HEK293 (cell line): ENCODE measurements around the gene CADPS2.

Source experiments
- ZNF138 ChIP-seq: fragments of 450-650 bp; formaldehyde crosslinking; IDR thresholded peaks from 2 replicates; pipeline ENCODE4 v1.5.1; 2016; ENCODE audit warnings: missing biosample characterization, missing genetic modification characterization, borderline replicate concordance
- ZNF175 ChIP-seq: fragments of 450-650 bp; formaldehyde crosslinking; IDR thresholded peaks from 2 replicates; pipeline ENCODE4 v1.5.1; 2016; ENCODE audit warnings: missing biosample characterization, missing genetic modification characterization
- ZNF26 ChIP-seq: fragments of 450-650 bp; formaldehyde crosslinking; IDR thresholded peaks from 2 replicates; pipeline ENCODE4 v1.5.1; 2016; ENCODE audit warnings: missing biosample characterization, missing genetic modification characterization
- ZNF335 ChIP-seq: fragments of 450-650 bp; formaldehyde crosslinking; conservative IDR thresholded peaks from 2 replicates; pipeline ENCODE4 v1.5.1; 2016; ENCODE audit warnings: missing biosample characterization, missing genetic modification characterization
- ZNF600 ChIP-seq: fragments of 450-650 bp; formaldehyde crosslinking; IDR thresholded peaks from 2 replicates; pipeline ENCODE4 v1.5.1; 2016; ENCODE audit warnings: missing biosample characterization, missing genetic modification characterization
- TF ChIP-seq, protein P1 (sequence below): fragments of 450-650 bp; formaldehyde crosslinking; IDR thresholded peaks from 2 replicates; pipeline ENCODE4 v1.5.1; 2016; ENCODE audit warnings: missing biosample characterization, missing genetic modification characterization

CADPS2 gene

GRCh38 chr7:122269241-122269640 is 617.0 kb downstream of the CADPS2 start (continued):
- TF ChIP-seq, protein P1, sequence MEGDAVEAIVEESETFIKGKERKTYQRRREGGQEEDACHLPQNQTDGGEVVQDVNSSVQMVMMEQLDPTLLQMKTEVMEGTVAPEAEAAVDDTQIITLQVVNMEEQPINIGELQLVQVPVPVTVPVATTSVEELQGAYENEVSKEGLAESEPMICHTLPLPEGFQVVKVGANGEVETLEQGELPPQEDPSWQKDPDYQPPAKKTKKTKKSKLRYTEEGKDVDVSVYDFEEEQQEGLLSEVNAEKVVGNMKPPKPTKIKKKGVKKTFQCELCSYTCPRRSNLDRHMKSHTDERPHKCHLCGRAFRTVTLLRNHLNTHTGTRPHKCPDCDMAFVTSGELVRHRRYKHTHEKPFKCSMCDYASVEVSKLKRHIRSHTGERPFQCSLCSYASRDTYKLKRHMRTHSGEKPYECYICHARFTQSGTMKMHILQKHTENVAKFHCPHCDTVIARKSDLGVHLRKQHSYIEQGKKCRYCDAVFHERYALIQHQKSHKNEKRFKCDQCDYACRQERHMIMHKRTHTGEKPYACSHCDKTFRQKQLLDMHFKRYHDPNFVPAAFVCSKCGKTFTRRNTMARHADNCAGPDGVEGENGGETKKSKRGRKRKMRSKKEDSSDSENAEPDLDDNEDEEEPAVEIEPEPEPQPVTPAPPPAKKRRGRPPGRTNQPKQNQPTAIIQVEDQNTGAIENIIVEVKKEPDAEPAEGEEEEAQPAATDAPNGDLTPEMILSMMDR (tag by site-specific recombination) = no peak
- no peak for TF ChIP-seq ZNF335 (tag by site-specific recombination)
- TF ChIP-seq ZNF138 (tag by site-specific recombination) = no peak
- no peak for TF ChIP-seq ZNF175
- no peak for TF ChIP-seq ZNF600 (tag by site-specific recombination)
- no peak for TF ChIP-seq ZNF26
